Gastrocnemius medialis (tissue), 4 donors: Measurements from ENCODE around the gene UMODL1. TPM values are rescaled to one million over a fixed set of nuclear protein-coding genes. Genes with fewer than 3 reads are reported as not detected.

ENCODE experiments used
- ATAC-seq, 2 donors: fragments of 150-250 bp; one replicate each; pipeline ENCODE4 v1.9.1; 2016
- DNase-seq, 2 donors: peaks; one replicate each; pipeline ENCODE4 v3.0.0-alpha.2; 2019
- H3K27ac ChIP-seq, 4 donors: fragments of 200-600 bp; sonication (generic); 1 replicate in 1 of 4; 2 replicates in 3 of 4; pipeline ENCODE4 v1.5.1; 2016 to 2018; ENCODE audit warnings: mild to moderate bottlenecking in 2 of 4, moderate library complexity in 1 of 4
- H3K27me3 ChIP-seq, 3 donors: fragments of 200-600 bp; sonication (generic) in 2 of 3; 1 replicate in 1 of 3; 2 replicates in 2 of 3; pipeline versions ENCODE4 v1.5.1 to v1.6.0; 2016 to 2019; ENCODE audit warnings: mild to moderate bottlenecking in 1 of 3, moderate library complexity in 1 of 3
- H3K36me3 ChIP-seq, 2 donors: fragments of 200-600 bp; sonication (generic) in 1 of 2; one replicate each; pipeline ENCODE4 v1.5.1; 2017 to 2018
- H3K4me1 ChIP-seq, 2 donors: fragments of 200-600 bp; sonication (generic) in 1 of 2; one replicate each; pipeline ENCODE4 v1.5.1; 2016 to 2017; ENCODE audit warnings: mild to moderate bottlenecking in 2 of 2
- H3K4me3 ChIP-seq, 4 donors: fragments of 200-600 bp; sonication (generic) in 3 of 4; 1 replicate in 1 of 4; 2 replicates in 3 of 4; pipeline ENCODE4 v1.5.1; 2016 to 2019; ENCODE audit warnings: mild to moderate bottlenecking in 2 of 4
- H3K9me3 ChIP-seq, 3 donors: fragments of 200-600 bp; sonication (generic) in 2 of 3; 1 replicate in 1 of 3; 2 replicates in 2 of 3; pipeline ENCODE4 v1.5.1; 2016 to 2019
- POLR2A ChIP-seq, 2 donors: fragments of 450-650 bp; IDR thresholded peaks; one replicate each; pipeline ENCODE4 v1.6.1; 2017; ENCODE audit warnings: antibody characterized with exemption in 2 of 2, mild to moderate bottlenecking in 2 of 2, moderate library complexity in 2 of 2
- in situ Hi-C, 4 donors: fragments of 200-750 bp; cut with MboI; loops; one replicate each; pipeline versions ENCODE4 v1.15.0 to v1.8.0; 2017; ENCODE audit warnings: low sequenced_read_pairs in 4 of 4
- intact Hi-C: fragments of 100-400 bp; cut with DNase I; formaldehyde crosslinking; loops from one replicate; pipeline ENCODE4 v1.15.1; 2023; ENCODE audit warnings: low total_unique reads
- total RNA-seq, 4 donors: library from RNA; depleted of rRNA; stranded (reverse); fragments of >200 nt; gene quantifications; one replicate each; pipeline versions ENCODE4 v1.1.0 to v1.2.3, GENCODE V29; 2016
- TF ChIP-seq, protein P1 (sequence below), 5 experiments: fragments of 450-650 bp in 3 of 5; fragments of 200-600 bp in 2 of 5; sonication (generic) in 2 of 5; IDR thresholded peaks in 4 of 5; conservative IDR thresholded peaks in 1 of 5; 1 replicate in 4 of 5; 2 replicates in 1 of 5; pipeline ENCODE4 v1.5.1; 2016 to 2019; ENCODE audit warnings: antibody characterized with exemption in 5 of 5, mild to moderate bottlenecking in 3 of 5, moderate library complexity in 3 of 5

UMODL1 gene
- total RNA-seq, 4 donors from 2014 or later = 0.13 TPM; not detected in 3

GRCh38 chr21:42096566-42096965 lies 25.4 kb downstream of the UMODL1 start:
- intact Hi-C loops = no loop called here
- DNase-seq (no peak), ATAC-seq (no peak)
- Histone ChIP-seq H3K9me3 (no peaks in the 10 kb centered on the region), H3K27me3 (peaks cover 0 to 7% (median 6%) of the 10 kb centered on the region in 3 donors), H3K4me3 (no peak overlapping the region), H3K27ac (no peak overlapping the region), H3K36me3 (no peaks in the 10 kb centered on the region), H3K4me1 (no peaks in the 10 kb centered on the region)
- in situ Hi-C loops = no loop called here
- TF ChIP-seq, protein P1, sequence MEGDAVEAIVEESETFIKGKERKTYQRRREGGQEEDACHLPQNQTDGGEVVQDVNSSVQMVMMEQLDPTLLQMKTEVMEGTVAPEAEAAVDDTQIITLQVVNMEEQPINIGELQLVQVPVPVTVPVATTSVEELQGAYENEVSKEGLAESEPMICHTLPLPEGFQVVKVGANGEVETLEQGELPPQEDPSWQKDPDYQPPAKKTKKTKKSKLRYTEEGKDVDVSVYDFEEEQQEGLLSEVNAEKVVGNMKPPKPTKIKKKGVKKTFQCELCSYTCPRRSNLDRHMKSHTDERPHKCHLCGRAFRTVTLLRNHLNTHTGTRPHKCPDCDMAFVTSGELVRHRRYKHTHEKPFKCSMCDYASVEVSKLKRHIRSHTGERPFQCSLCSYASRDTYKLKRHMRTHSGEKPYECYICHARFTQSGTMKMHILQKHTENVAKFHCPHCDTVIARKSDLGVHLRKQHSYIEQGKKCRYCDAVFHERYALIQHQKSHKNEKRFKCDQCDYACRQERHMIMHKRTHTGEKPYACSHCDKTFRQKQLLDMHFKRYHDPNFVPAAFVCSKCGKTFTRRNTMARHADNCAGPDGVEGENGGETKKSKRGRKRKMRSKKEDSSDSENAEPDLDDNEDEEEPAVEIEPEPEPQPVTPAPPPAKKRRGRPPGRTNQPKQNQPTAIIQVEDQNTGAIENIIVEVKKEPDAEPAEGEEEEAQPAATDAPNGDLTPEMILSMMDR (IDR thresholded peaks at IDR 0.05 in 4 of 5, conservative IDR thresholded peaks at IDR 0.05 in 1 of 5) = no peak
- no peak for TF ChIP-seq POLR2A (IDR thresholded peaks at IDR 0.05)

- TF ChIP-seq, protein P1 (IDR thresholded peaks at IDR 0.05 in 4 of 5, conservative IDR thresholded peaks at IDR 0.05 in 1 of 5) = no peak
- no peak for TF ChIP-seq POLR2A (IDR thresholded peaks at IDR 0.05)
- H3K9me3 ChIP-seq = no peaks in the 10 kb centered on the region
- intact Hi-C loops = no loop called here
- ATAC-seq (no peak), DNase-seq (no peak)
- in situ Hi-C loops = no loop called here
- H3K36me3 ChIP-seq = no peaks in the 10 kb centered on the region
- no peak overlapping the region for H3K4me3 ChIP-seq
- H3K27ac ChIP-seq = peak overlapping the region in 1 of 4 donors; percentile 45
- H3K4me1 ChIP-seq = no peaks in the 10 kb centered on the region
- H3K27me3 ChIP-seq = peaks cover 0 to 7% (median 6%) of the 10 kb centered on the region in 3 donors
Measured at GRCh38 chr21:42097274-42097673, 26.2 kb downstream of the UMODL1 start.

DNA sequence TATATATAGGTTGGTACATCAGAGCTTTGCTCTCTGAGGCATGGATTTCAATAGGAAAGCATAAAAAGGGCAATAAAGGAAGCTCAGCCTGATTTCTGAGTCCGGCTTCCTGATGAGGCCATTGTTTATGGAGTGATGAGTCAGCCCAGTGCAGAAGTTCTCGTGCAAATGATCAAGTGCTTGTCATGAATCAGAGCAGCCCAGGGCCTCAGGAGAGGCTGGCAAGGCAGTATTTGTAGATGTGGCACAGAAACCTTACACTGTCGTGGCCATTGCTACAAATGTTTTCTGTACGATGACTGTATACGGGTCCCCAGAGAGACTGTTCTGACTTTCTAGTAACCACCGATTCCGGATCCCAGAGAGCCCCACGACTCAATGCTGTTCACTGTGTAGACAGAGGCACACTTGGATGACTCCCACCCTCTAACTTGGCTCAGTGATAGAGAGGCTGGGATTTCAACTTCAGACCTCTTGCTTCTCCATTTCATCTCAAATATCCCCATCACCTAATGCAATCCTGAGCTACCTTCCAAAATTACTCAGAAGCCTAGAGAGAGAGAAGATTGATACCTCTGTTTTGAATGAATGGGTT lies 26.8 kb downstream of the UMODL1 start:
- TF ChIP-seq POLR2A (IDR thresholded peaks at IDR 0.05) = no peak
- TF ChIP-seq, protein P1 (IDR thresholded peaks at IDR 0.05 in 4 of 5, conservative IDR thresholded peaks at IDR 0.05 in 1 of 5) = no peak
- in situ Hi-C loops = no loop called here

GRCh38 chr21:42098957-42099505 lies 27.9 kb downstream of the UMODL1 start:
- ATAC-seq (no peak), DNase-seq (no peak)
- Histone ChIP-seq H3K4me1 (no peaks in the 10 kb centered on the region), H3K36me3 (no peaks in the 10 kb centered on the region), H3K4me3 (no peak overlapping the region), H3K27me3 (peaks cover 0 to 3% (median 0%) of the 10 kb centered on the region in 3 donors), H3K9me3 (no peaks in the 10 kb centered on the region), H3K27ac (no peak overlapping the region)
- intact Hi-C loops = no loop called here
- in situ Hi-C loops = no loop called here
- TF ChIP-seq, protein P1 (IDR thresholded peaks at IDR 0.05 in 4 of 5, conservative IDR thresholded peaks at IDR 0.05 in 1 of 5) = no peak
- TF ChIP-seq POLR2A (IDR thresholded peaks at IDR 0.05) = no peak

More for the DNA sequence above, 26.8 kb downstream of the UMODL1 start:
- Histone ChIP-seq H3K9me3 (no peaks in the 10 kb centered on the region), H3K27me3 (peaks cover 0 to 3% (median 2%) of the 10 kb centered on the region in 3 donors), H3K36me3 (no peaks in the 10 kb centered on the region), H3K4me1 (no peaks in the 10 kb centered on the region), H3K4me3 (no peak overlapping the region), H3K27ac (peak overlapping the region in 2 of 4 donors; percentile 45 to 64)
- ATAC-seq (peak; percentile 75 to 80), DNase-seq (peak in 1 of 2 donors; percentile 54)
- intact Hi-C loops = no loop called here
